ENCODE data around the gene PLEKHG7. TPM values are rescaled to one million over a fixed set of nuclear protein-coding genes. Genes with fewer than 3 reads are reported as not detected.

PLEKHG7 gene
- total and polyA plus RNA-seq, 2 experiments from 2014 or later: not detected

GRCh38 chr12:92757597-92758121 lies 54.9 kb downstream of the PLEKHG7 start:
- no peak overlapping the region for H2AFZ ChIP-seq
- no peak overlapping the region for H3K4me2 ChIP-seq
- ATAC-seq (no peak), DNase-seq (ENCODE audit: low spot score) (no peak)
- Mint-ChIP-seq H3K36me3 (ENCODE audit: low read depth) (no peaks in the 10 kb centered on the region), H3K4me3 (no peak overlapping the region), H3K4me1 (peaks cover 9% of the 10 kb centered on the region), H3K27me3 (ENCODE audit: insufficient read depth, low read depth, poor library complexity) (peaks cover 4% of the 10 kb centered on the region), H3K9me3 (no peaks in the 10 kb centered on the region; the same call in 2 of the 3 replicates), H3K27ac (no peak overlapping the region)
- H3K36me3 ChIP-seq (ENCODE audit: insufficient read depth): no peaks in the 10 kb centered on the region
- H3K79me2 ChIP-seq (replicated peaks; ENCODE audit: insufficient read depth): no peaks in the 10 kb centered on the region
- H4K20me1 ChIP-seq (replicated peaks; ENCODE audit: insufficient read depth): no peaks in the 10 kb centered on the region
- H3K27ac ChIP-seq (ENCODE audit: low read depth): no peak overlapping the region
- TF ChIP-seq CTCF (conservative IDR thresholded peaks at IDR 0.05; ENCODE audit: low read depth in 2 of 2) (no peak), CREB1 (CRISPR knock-in tag; IDR thresholded peaks at IDR 0.05; ENCODE audit: low read depth) (no peak), JUNB (IDR thresholded peaks at IDR 0.05; ENCODE audit: unreplicated experiment) (no peak), NANOG (IDR thresholded peaks at IDR 0.05; ENCODE audit: borderline replicate concordance) (no peak), ZNF114 (CRISPR knock-in tag; IDR thresholded peaks at IDR 0.05) (no peak), EZH2phosphoT487 (IDR thresholded peaks at IDR 0.05; ENCODE audit: unreplicated experiment) (no peak), ZNF331 (CRISPR knock-in tag; IDR thresholded peaks at IDR 0.05; ENCODE audit: low read depth) (no peak), REST (IDR thresholded peaks at IDR 0.05; ENCODE audit: unreplicated experiment) (no peak), ETS1 (IDR thresholded peaks at IDR 0.05) (no peak), STAT1 (IDR thresholded peaks at IDR 0.05; ENCODE audit: unreplicated experiment) (no peak), ZNF462 (CRISPR knock-in tag; IDR thresholded peaks at IDR 0.05) (no peak), POLR2AphosphoS5 (IDR thresholded peaks at IDR 0.05; ENCODE audit: low read depth) (no peak), EZH2 (IDR thresholded peaks at IDR 0.05; ENCODE audit: low read depth, unreplicated experiment) (no peak)
- no peaks in the 10 kb centered on the region for H3F3A ChIP-seq (replicated peaks; ENCODE audit: low read depth)
- no peak overlapping the region for H3K4me3 ChIP-seq
- peaks cover 5% of the 10 kb centered on the region; the same call in 1 of the 2 replicates for H3K4me1 ChIP-seq (ENCODE audit: insufficient read depth)
- no peaks in the 10 kb centered on the region for H3K27me3 ChIP-seq (ENCODE audit: insufficient read depth)
- peaks cover 16% of the 10 kb centered on the region; the same call in 1 of the 2 replicates for H3K9me2 ChIP-seq (ENCODE audit: insufficient read depth)
